ENCODE results near the gene INPP5D. TPM values are rescaled to one million over a fixed set of nuclear protein-coding genes. Genes with fewer than 3 reads are reported as not detected.

The INPP5D gene
- total RNA-seq, 1 donor from 2014 or later = 3.7 TPM

DNA sequence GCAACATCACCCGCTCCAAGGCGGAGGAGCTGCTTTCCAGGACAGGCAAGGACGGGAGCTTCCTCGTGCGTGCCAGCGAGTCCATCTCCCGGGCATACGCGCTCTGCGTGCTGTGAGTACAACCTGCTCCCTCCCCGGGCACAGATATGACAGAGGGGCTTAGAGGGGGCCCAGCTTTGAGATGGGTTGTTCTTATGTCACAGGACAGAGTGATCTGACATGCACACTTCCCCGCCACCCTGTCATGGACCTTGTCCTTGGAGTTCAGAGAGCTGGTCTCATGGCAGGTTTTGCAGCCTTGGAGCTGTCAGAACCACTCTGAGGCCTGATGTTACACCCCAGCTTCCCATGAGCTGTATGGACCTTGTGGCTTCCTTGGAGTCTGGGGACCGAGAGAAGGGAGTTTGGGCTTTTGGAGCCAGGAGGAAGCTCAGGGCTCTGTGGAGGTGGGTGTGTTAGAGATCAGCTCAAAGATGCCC, 398 bp downstream of the INPP5D start:
- no peak for DNase-seq (ENCODE audit: low read depth)
- H3K27me3 ChIP-seq (ENCODE audit: control insufficient read depth, insufficient read depth, low read length) = no peaks in the 10 kb centered on the region
- no peak overlapping the region for H3K4me3 ChIP-seq (ENCODE audit: low read depth, low read length)
- no peaks in the 10 kb centered on the region for H3K36me3 ChIP-seq (ENCODE audit: control insufficient read depth, insufficient read depth, low read length)
- no peak for TF ChIP-seq CTCF (IDR thresholded peaks at IDR 0.05; ENCODE audit: insufficient read depth, low read length, poor library complexity, severe bottlenecking)

GRCh38 chr2:233060980-233061590, 943 bp downstream of the INPP5D start:
- TF ChIP-seq CTCF (IDR thresholded peaks at IDR 0.05; ENCODE audit: insufficient read depth, low read length, poor library complexity, severe bottlenecking) = no peak
- DNase-seq (ENCODE audit: low read depth) = no peak
- Histone ChIP-seq H3K4me3 (ENCODE audit: low read depth, low read length) (no peak overlapping the region), H3K36me3 (ENCODE audit: control insufficient read depth, insufficient read depth, low read length) (no peaks in the 10 kb centered on the region), H3K27me3 (ENCODE audit: control insufficient read depth, insufficient read depth, low read length) (no peaks in the 10 kb centered on the region)

- Histone ChIP-seq H3K36me3 (ENCODE audit: control insufficient read depth, insufficient read depth, low read length) (no peaks in the 10 kb centered on the region), H3K27me3 (ENCODE audit: control insufficient read depth, insufficient read depth, low read length) (no peaks in the 10 kb centered on the region), H3K4me3 (ENCODE audit: low read depth, low read length) (no peak overlapping the region)
- TF ChIP-seq CTCF (IDR thresholded peaks at IDR 0.05; ENCODE audit: insufficient read depth, low read length, poor library complexity, severe bottlenecking) = no peak
- no peak for DNase-seq (ENCODE audit: low read depth)
Observed at GRCh38 chr2:233061591-233062450, 1.7 kb downstream of the INPP5D start.

DNA sequence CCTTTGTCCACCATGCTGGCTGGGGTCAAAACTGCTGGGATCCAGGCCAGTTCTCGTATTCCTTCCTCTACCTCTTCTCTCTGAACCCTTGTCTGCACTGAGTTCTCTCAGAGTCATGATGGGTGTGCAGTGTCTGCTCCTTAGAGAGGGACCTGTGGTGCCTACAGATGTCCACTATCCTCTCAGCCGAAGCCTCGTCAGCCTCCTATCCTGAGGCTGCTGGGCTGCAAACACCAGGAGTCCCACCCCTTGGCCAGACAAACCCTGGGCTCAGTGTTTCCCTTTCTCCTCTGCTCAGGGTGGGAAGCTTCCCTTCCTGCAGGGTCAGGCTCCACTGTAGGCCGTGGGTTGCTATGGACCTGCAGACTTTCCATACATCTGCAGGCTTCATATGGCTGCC, 2.3 kb downstream of the INPP5D start:
- Histone ChIP-seq H3K27me3 (ENCODE audit: control insufficient read depth, insufficient read depth, low read length) (no peaks in the 10 kb centered on the region), H3K36me3 (ENCODE audit: control insufficient read depth, insufficient read depth, low read length) (no peaks in the 10 kb centered on the region), H3K4me3 (ENCODE audit: low read depth, low read length) (no peak overlapping the region)
- no peak for TF ChIP-seq CTCF (IDR thresholded peaks at IDR 0.05; ENCODE audit: insufficient read depth, low read length, poor library complexity, severe bottlenecking)
- no peak for DNase-seq (ENCODE audit: low read depth)

- no peak for TF ChIP-seq CTCF (IDR thresholded peaks at IDR 0.05; ENCODE audit: insufficient read depth, low read length, poor library complexity, severe bottlenecking)
Observed at GRCh38 chr2:233062946-233063268, 2.8 kb downstream of the INPP5D start.

More at GRCh38 chr2:233062946-233063268, 2.8 kb downstream of the INPP5D start:
- Histone ChIP-seq H3K4me3 (ENCODE audit: low read depth, low read length) (no peak overlapping the region), H3K36me3 (ENCODE audit: control insufficient read depth, insufficient read depth, low read length) (no peaks in the 10 kb centered on the region), H3K27me3 (ENCODE audit: control insufficient read depth, insufficient read depth, low read length) (no peaks in the 10 kb centered on the region)
- DNase-seq (ENCODE audit: low read depth) = no peak
